GM23338 (cell line): ENCODE results near the gene KLHL12. TPM values are rescaled to one million over a fixed set of nuclear protein-coding genes. Genes with fewer than 3 reads are reported as not detected.

Experiments used
- ATAC-seq: fragments of 200-7000 bp; cut with Tn5 transposase; 3 replicates; pipeline ENCODE4 v1.9.1; 2020
- DNase-seq: peaks from one replicate; pipeline ENCODE4 v3.0.0-alpha.2; 2015; ENCODE audit warnings: low spot score
- H2AFZ ChIP-seq: fragments of 200-600 bp; sonication (generic); 2 replicates; pipeline ENCODE4 v1.8.0; 2016; ENCODE audit warnings: antibody characterized with exemption, mild to moderate bottlenecking, moderate library complexity
- H3F3A ChIP-seq: fragments of 200-600 bp; sonication (generic); replicated peaks from 2 replicates; pipeline ENCODE4 v1.8.0; 2017; ENCODE audit warnings: antibody characterized with exemption, mixed run types, low read depth
- H3K27ac ChIP-seq: fragments of 200-600 bp; sonication (generic); 2 replicates; pipeline ENCODE4 v1.6.1; 2016; ENCODE audit warnings: low read depth
- H3K27me3 ChIP-seq: fragments of 200-600 bp; sonication (generic); 2 replicates; pipeline ENCODE4 v1.8.0; 2016; ENCODE audit warnings: mild to moderate bottlenecking, mixed run types, moderate library complexity; ENCODE audit not compliant: insufficient read depth
- H3K36me3 ChIP-seq: fragments of 200-600 bp; sonication (generic); 2 replicates; pipeline ENCODE4 v1.8.0; 2016; ENCODE audit warnings: mild to moderate bottlenecking; ENCODE audit not compliant: insufficient read depth
- H3K4me1 ChIP-seq: fragments of 200-600 bp; sonication (generic); 2 replicates; pipeline ENCODE4 v1.8.0; 2016; ENCODE audit warnings: mild to moderate bottlenecking, moderate library complexity; ENCODE audit not compliant: insufficient read depth
- H3K4me2 ChIP-seq: fragments of 200-600 bp; sonication (generic); 2 replicates; pipeline ENCODE4 v1.7.1; 2017; ENCODE audit warnings: mixed run types
- H3K4me3 ChIP-seq: fragments of 200-600 bp; sonication (generic); 2 replicates; pipeline ENCODE4 v1.6.1; 2016; ENCODE audit warnings: mixed run types
- H3K79me2 ChIP-seq: fragments of 200-600 bp; sonication (generic); replicated peaks from 2 replicates; pipeline ENCODE4 v1.8.0; 2017; ENCODE audit warnings: mild to moderate bottlenecking; ENCODE audit not compliant: insufficient read depth
- H3K9me2 ChIP-seq: fragments of 200-600 bp; sonication (generic); 2 replicates; pipeline ENCODE4 v1.8.0; 2017; ENCODE audit not compliant: insufficient read depth
- H4K20me1 ChIP-seq: fragments of 200-600 bp; sonication (generic); replicated peaks from 2 replicates; pipeline ENCODE4 v1.8.0; 2017; ENCODE audit warnings: mild to moderate bottlenecking; ENCODE audit not compliant: insufficient read depth
- H3K27ac Mint-ChIP-seq: 2 replicates; pipeline ENCODE4 v1.8.0; 2020; ENCODE audit warnings: inconsistent platforms, mild to moderate bottlenecking, moderate library complexity, mixed read lengths
- H3K27me3 Mint-ChIP-seq: 3 replicates; pipeline ENCODE4 v1.8.0; 2022; ENCODE audit warnings: low read depth, mild to moderate bottlenecking, moderate library complexity, mixed read lengths, inconsistent platforms; ENCODE audit not compliant: insufficient read depth, poor library complexity
- H3K36me3 Mint-ChIP-seq: 3 replicates; pipeline ENCODE4 v1.8.0; 2021; ENCODE audit warnings: low read depth, mild to moderate bottlenecking, inconsistent platforms, moderate library complexity, mixed read lengths
- H3K4me1 Mint-ChIP-seq: 3 replicates; pipeline ENCODE4 v1.8.0; 2020; ENCODE audit warnings: mild to moderate bottlenecking, inconsistent platforms, mixed read lengths
- H3K4me3 Mint-ChIP-seq: 3 replicates; pipeline ENCODE4 v1.8.0; 2021; ENCODE audit warnings: moderate library complexity, mild to moderate bottlenecking, inconsistent platforms, mixed read lengths
- H3K9me3 Mint-ChIP-seq: 3 replicates; pipeline ENCODE4 v1.8.0; 2020; ENCODE audit warnings: moderate library complexity, mild to moderate bottlenecking, inconsistent platforms, mixed read lengths
- CREB1 ChIP-seq: fragments of 250-450 bp; sonication (Bioruptor Pico); IDR thresholded peaks from 2 replicates; pipeline ENCODE4 v1.5.0; 2020; ENCODE audit warnings: low read depth, mild to moderate bottlenecking, moderate library complexity
- CTCF ChIP-seq, 2 experiments: fragments of 200-600 bp in 1 of 2; sonication (generic) in 1 of 2; conservative IDR thresholded peaks; 2 replicates each; pipeline versions ENCODE4 v1.5.1 to v1.6.1; 2016 to 2017; ENCODE audit warnings: antibody characterized with exemption in 2 of 2, low read depth in 2 of 2, mild to moderate bottlenecking in 2 of 2, moderate library complexity in 1 of 2
- ETS1 ChIP-seq: IDR thresholded peaks from 2 replicates; pipeline ENCODE4 v1.6.1; 2016; ENCODE audit warnings: antibody characterized with exemption
- NANOG ChIP-seq: IDR thresholded peaks from 2 replicates; pipeline ENCODE4 v1.6.1; 2016; ENCODE audit warnings: antibody characterized with exemption, borderline replicate concordance
- POLR2AphosphoS5 ChIP-seq: IDR thresholded peaks from 2 replicates; pipeline ENCODE4 v1.6.1; 2016; ENCODE audit warnings: antibody characterized with exemption, low read depth
- REST ChIP-seq: IDR thresholded peaks from one replicate; pipeline ENCODE4 v1.6.1; 2018; ENCODE audit warnings: antibody characterized with exemption; ENCODE audit not compliant: unreplicated experiment
- STAT1 ChIP-seq: IDR thresholded peaks from one replicate; pipeline ENCODE4 v1.6.1; 2016; ENCODE audit warnings: antibody characterized with exemption; ENCODE audit not compliant: unreplicated experiment
- ZNF114 ChIP-seq: fragments of 250-450 bp; sonication (Bioruptor Pico); IDR thresholded peaks from 2 replicates; pipeline ENCODE4 v1.5.0; 2020; ENCODE audit warnings: mild to moderate bottlenecking, moderate library complexity
- polyA plus RNA-seq: library from polyadenylated mRNA; unstranded; fragments of >200 nt; fragmentation: Nextera tagmentation; extraction: Ambion mirVana; gene quantifications from 2 replicates; pipeline ENCODE4 v1.2.1, GENCODE V29; 2016
- total RNA-seq: library from RNA; depleted of rRNA; stranded (reverse); fragments of >200 nt; shearing (Covaris generic); gene quantifications from 2 replicates; pipeline ENCODE4 v1.2.3, GENCODE V29; 2014

The KLHL12 gene
- total and polyA plus RNA-seq, 2 experiments from 2014 or later = 14.6 to 27.5 TPM

GRCh38 chr1:202954057-202954745 is 27.2 kb upstream of the KLHL12 start:
- TF ChIP-seq CREB1 = no peak
- Mint-ChIP-seq H3K36me3 (peaks cover 17% of the 10 kb centered on the region), H3K4me1 (peaks cover 13% of the 10 kb centered on the region), H3K27me3 (peaks cover 4% of the 10 kb centered on the region), H3K4me3 (no peak overlapping the region), H3K27ac (no peak overlapping the region), H3K9me3 (no peaks in the 10 kb centered on the region)
- Histone ChIP-seq H2AFZ (no peak overlapping the region), H3K4me3 (no peak overlapping the region), H3F3A (no peaks in the 10 kb centered on the region), H3K9me2 (no peaks in the 10 kb centered on the region), H3K36me3 (peaks cover 4% of the 10 kb centered on the region; the same call in 1 of the 2 replicates), H3K4me2 (no peak overlapping the region), H3K27me3 (no peaks in the 10 kb centered on the region), H3K79me2 (peaks cover 71% of the 10 kb centered on the region), H3K4me1 (peaks cover 5% of the 10 kb centered on the region; the same call in 1 of the 2 replicates), H4K20me1 (peaks cover 58% of the 10 kb centered on the region), H3K27ac (no peak overlapping the region)
- ATAC-seq (no peak), DNase-seq (no peak)

- H3K4me1 ChIP-seq = peaks cover 5% of the 10 kb centered on the region; the same call in 1 of the 2 replicates
- no peak overlapping the region for H3K4me3 ChIP-seq
- H3K36me3 Mint-ChIP-seq = peaks cover 18% of the 10 kb centered on the region
- H3K79me2 ChIP-seq = peaks cover 71% of the 10 kb centered on the region
- H3K9me2 ChIP-seq = no peaks in the 10 kb centered on the region
- peaks cover 58% of the 10 kb centered on the region for H4K20me1 ChIP-seq
- DNase-seq = no peak
- no peak overlapping the region for H3K4me2 ChIP-seq
- H3K27me3 ChIP-seq = no peaks in the 10 kb centered on the region
- H3F3A ChIP-seq = no peaks in the 10 kb centered on the region
- peaks cover 10% of the 10 kb centered on the region; the same call in 1 of the 2 replicates for H3K36me3 ChIP-seq
- H3K4me3 Mint-ChIP-seq = no peak overlapping the region
- H3K27ac Mint-ChIP-seq = no peak overlapping the region
- no peak overlapping the region for H3K27ac ChIP-seq
- H3K27me3 Mint-ChIP-seq = no peaks in the 10 kb centered on the region
- TF ChIP-seq ZNF114 (CRISPR knock-in tag) (no peak), ETS1 (no peak)
- peaks cover 13% of the 10 kb centered on the region for H3K4me1 Mint-ChIP-seq
- H2AFZ ChIP-seq = no peak overlapping the region
- ATAC-seq = no peak
- no peaks in the 10 kb centered on the region for H3K9me3 Mint-ChIP-seq
These were observed 26.4 kb upstream of the KLHL12 start for GRCh38 chr1:202953392-202953791.

GRCh38 chr1:202952818-202953217 is 25.8 kb upstream of the KLHL12 start:
- DNase-seq = no peak
- H3K79me2 ChIP-seq = peaks cover 70% of the 10 kb centered on the region

More at GRCh38 chr1:202952818-202953217, 25.8 kb upstream of the KLHL12 start:
- no peak overlapping the region for H3K27ac Mint-ChIP-seq
- H3K27me3 Mint-ChIP-seq = no peaks in the 10 kb centered on the region
- no peak for ATAC-seq
- no peak overlapping the region for H3K4me3 Mint-ChIP-seq
- Histone ChIP-seq H3K9me2 (no peaks in the 10 kb centered on the region), H2AFZ (no peak overlapping the region), H3K27ac (no peak overlapping the region), H3K27me3 (no peaks in the 10 kb centered on the region), H4K20me1 (peaks cover 58% of the 10 kb centered on the region), H3F3A (no peaks in the 10 kb centered on the region), H3K4me3 (no peak overlapping the region), H3K36me3 (peaks cover 16% of the 10 kb centered on the region; the same call in 1 of the 2 replicates), H3K4me2 (no peak overlapping the region), H3K4me1 (peaks cover 5% of the 10 kb centered on the region; the same call in 1 of the 2 replicates)
- no peaks in the 10 kb centered on the region for H3K9me3 Mint-ChIP-seq
- H3K36me3 Mint-ChIP-seq = peaks cover 23% of the 10 kb centered on the region
- H3K4me1 Mint-ChIP-seq = peaks cover 13% of the 10 kb centered on the region
- TF ChIP-seq ETS1 (no peak), REST (no peak), NANOG (no peak), STAT1 (no peak), POLR2AphosphoS5 (no peak), CTCF (conservative IDR thresholded peaks at IDR 0.05; ENCODE audit: low read depth in 2 of 2) (no peak)
